ENCODE data around the gene KCNH1.
"Not testable (repeated sequence)": the region's sequence is repeated elsewhere in the genome, so short reads cannot be mapped to it uniquely, and the experiment has no call there.

The KCNH1 gene

GRCh38 chr1:211009944-211010343 lies 124.0 kb downstream of the KCNH1 start:
- no peak for DNase-seq (ENCODE audit: low spot score)

GRCh38 chr1:211007830-211008229 lies 126.1 kb downstream of the KCNH1 start:
- DNase-seq (ENCODE audit: low spot score), result no peak

GRCh38 chr1:210995931-210996330 lies 138.0 kb downstream of the KCNH1 start:
- not testable (repeated sequence) for DNase-seq (ENCODE audit: low spot score)

GRCh38 chr1:210992837-210993236 lies 141.1 kb downstream of the KCNH1 start:
- no peak for DNase-seq (ENCODE audit: low spot score)

- DNase-seq (ENCODE audit: low spot score), result no peak
Observed at GRCh38 chr1:210989905-210990304, 144.0 kb downstream of the KCNH1 start.

GRCh38 chr1:210981490-210981889 lies 152.5 kb downstream of the KCNH1 start:
- DNase-seq (ENCODE audit: low spot score), result no peak

- DNase-seq (ENCODE audit: low spot score), result no peak
Observed at GRCh38 chr1:210980082-210980481, 153.9 kb downstream of the KCNH1 start.

- no peak for DNase-seq (ENCODE audit: low spot score)
Observed at GRCh38 chr1:210978974-210979354, 155.0 kb downstream of the KCNH1 start.

- DNase-seq (ENCODE audit: low spot score), result no peak
Observed at GRCh38 chr1:210978316-210978973, 155.5 kb downstream of the KCNH1 start.

GRCh38 chr1:210951279-210951678 lies 182.7 kb downstream of the KCNH1 start:
- DNase-seq (ENCODE audit: low spot score), result no peak

- peak; percentile 15 for DNase-seq (ENCODE audit: low spot score)
Observed at GRCh38 chr1:210949940-210950546, 183.9 kb downstream of the KCNH1 start.

GRCh38 chr1:210949489-210949888 lies 184.5 kb downstream of the KCNH1 start:
- DNase-seq (ENCODE audit: low spot score), result no peak

- DNase-seq (ENCODE audit: low spot score), result no peak
Observed at GRCh38 chr1:210949039-210949438, 184.9 kb downstream of the KCNH1 start.

- no peak for DNase-seq (ENCODE audit: low spot score)
Observed at GRCh38 chr1:210944252-210944651, 189.7 kb downstream of the KCNH1 start.

- no peak for DNase-seq (ENCODE audit: low spot score)
Observed at GRCh38 chr1:210942513-210942912, 191.4 kb downstream of the KCNH1 start.

- no peak for DNase-seq (ENCODE audit: low spot score)
Observed at GRCh38 chr1:210940081-210940617, 193.8 kb downstream of the KCNH1 start.

GRCh38 chr1:210938416-210938925 lies 195.5 kb downstream of the KCNH1 start:
- no peak for DNase-seq (ENCODE audit: low spot score)

GRCh38 chr1:210937846-210938245 lies 196.1 kb downstream of the KCNH1 start:
- DNase-seq (ENCODE audit: low spot score), result no peak

GRCh38 chr1:210935905-210936304 lies 198.0 kb downstream of the KCNH1 start:
- no peak for DNase-seq (ENCODE audit: low spot score)

GRCh38 chr1:210932104-210932503 lies 201.8 kb downstream of the KCNH1 start:
- no peak for DNase-seq (ENCODE audit: low spot score)

GRCh38 chr1:210922666-210923065 lies 211.3 kb downstream of the KCNH1 start:
- DNase-seq (ENCODE audit: low spot score), result no peak

GRCh38 chr1:210920716-210921694 lies 212.9 kb downstream of the KCNH1 start:
- DNase-seq (ENCODE audit: low spot score), result no peak

Data from HuH-7.5 (cell line).